Measurements from ENCODE around the gene ZP1. TPM values are rescaled to one million over a fixed set of nuclear protein-coding genes. Genes with fewer than 3 reads are reported as not detected.
"Not testable (repeated sequence)": the region's sequence is repeated elsewhere in the genome, so short reads cannot be mapped to it uniquely, and the experiment has no call there.

ZP1 gene
- 0.16 to 0.31 TPM in 2 of 3 replicates, not detected in the other for total RNA-seq

GRCh38 chr11:60866911-60867870, at the start of gene ZP1:
ZP1 (plus strand) TSS chr11:60867542; CDS start chr11:60867562, 20 bp downstream.
- Mint-ChIP-seq H3K4me3 (no peak within 1 kb of the TSS), H3K36me3 (no peaks in the 10 kb centered on the region), H3K27ac (no peak within 1 kb of the TSS), H3K9me3 (no peaks in the 10 kb centered on the region), H3K4me1 (peaks cover 17% of the 10 kb centered on the region), H3K27me3 (ENCODE audit: low read depth) (peaks cover 3% of the 10 kb centered on the region)
- TF ChIP-seq, protein P1, sequence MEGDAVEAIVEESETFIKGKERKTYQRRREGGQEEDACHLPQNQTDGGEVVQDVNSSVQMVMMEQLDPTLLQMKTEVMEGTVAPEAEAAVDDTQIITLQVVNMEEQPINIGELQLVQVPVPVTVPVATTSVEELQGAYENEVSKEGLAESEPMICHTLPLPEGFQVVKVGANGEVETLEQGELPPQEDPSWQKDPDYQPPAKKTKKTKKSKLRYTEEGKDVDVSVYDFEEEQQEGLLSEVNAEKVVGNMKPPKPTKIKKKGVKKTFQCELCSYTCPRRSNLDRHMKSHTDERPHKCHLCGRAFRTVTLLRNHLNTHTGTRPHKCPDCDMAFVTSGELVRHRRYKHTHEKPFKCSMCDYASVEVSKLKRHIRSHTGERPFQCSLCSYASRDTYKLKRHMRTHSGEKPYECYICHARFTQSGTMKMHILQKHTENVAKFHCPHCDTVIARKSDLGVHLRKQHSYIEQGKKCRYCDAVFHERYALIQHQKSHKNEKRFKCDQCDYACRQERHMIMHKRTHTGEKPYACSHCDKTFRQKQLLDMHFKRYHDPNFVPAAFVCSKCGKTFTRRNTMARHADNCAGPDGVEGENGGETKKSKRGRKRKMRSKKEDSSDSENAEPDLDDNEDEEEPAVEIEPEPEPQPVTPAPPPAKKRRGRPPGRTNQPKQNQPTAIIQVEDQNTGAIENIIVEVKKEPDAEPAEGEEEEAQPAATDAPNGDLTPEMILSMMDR (IDR thresholded peaks at IDR 0.05; ENCODE audit: unreplicated experiment): no peak
- DNase-seq (ENCODE audit: low spot score in 2 of 2, unreplicated experiment in 2 of 2): no peak

DNA sequence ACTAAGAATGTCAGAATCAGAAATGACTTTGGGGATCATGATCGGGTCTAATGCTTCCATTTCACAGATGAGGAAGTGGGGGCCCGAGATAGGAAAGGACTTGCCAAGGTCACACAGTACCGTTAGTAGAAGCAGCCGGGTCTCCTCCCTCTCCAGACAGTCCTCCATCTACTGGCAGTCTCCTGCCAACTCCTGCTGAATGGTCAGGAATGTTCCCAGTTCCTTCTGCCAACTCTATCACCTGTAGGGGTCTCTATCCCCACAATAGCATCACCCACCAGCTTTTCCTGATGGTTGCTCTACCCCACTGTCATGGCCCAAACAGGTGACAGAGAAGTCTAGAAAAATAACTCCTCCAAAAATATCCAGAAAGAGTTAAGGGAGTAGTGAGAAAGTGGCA, 49.3 kb upstream of the ZP1 start:
- DNase-seq (ENCODE audit: low spot score in 2 of 2, unreplicated experiment in 2 of 2): no peak
- Mint-ChIP-seq H3K4me3 (no peak overlapping the region), H3K27me3 (ENCODE audit: low read depth) (peaks cover 3% of the 10 kb centered on the region), H3K27ac (no peak overlapping the region), H3K36me3 (no peaks in the 10 kb centered on the region), H3K9me3 (peaks cover 12% of the 10 kb centered on the region), H3K4me1 (no peaks in the 10 kb centered on the region)
- TF ChIP-seq, protein P1 (IDR thresholded peaks at IDR 0.05; ENCODE audit: unreplicated experiment): no peak

DNA sequence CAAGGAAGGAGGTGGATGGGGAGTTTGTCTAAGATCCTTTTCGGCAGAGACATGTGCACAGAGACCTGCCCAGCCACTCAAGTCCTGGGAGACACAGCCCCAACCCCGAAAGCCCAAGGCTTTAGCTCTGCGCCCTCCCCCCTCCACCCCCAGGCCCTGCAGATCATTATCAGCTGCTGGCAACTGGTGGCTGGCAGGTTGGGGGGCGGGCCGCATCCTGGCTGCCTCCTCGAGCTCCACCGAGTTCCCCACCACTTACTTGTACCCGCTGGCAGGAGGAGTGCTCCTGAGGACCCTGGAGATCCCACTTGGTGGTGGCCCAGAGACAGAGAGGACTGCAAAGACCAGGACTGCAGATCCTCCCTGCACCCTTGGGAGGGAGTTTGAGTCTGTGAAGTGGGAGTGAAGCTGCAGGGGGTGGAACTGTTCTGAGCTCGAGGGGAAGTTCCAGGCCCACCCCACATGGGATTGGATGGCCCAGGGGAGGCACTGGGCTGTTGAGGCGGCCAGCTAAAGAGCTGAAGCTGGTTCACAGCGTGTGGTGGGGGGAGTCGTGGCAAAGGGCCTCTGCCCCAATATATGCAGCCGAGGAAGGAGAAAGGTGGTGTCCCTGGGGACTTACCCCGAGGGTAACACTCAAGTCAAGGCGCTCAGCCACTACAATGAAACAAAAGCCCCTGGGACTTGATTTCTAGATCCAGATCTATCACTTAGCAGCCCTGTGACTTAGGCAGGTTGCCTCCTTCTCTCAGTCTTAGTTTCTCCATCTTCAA, 45.3 kb upstream of the ZP1 start:
- peaks cover 2% of the 10 kb centered on the region for H3K9me3 Mint-ChIP-seq
- H3K27me3 Mint-ChIP-seq (ENCODE audit: low read depth): no peaks in the 10 kb centered on the region
- no peak overlapping the region for H3K27ac Mint-ChIP-seq
- DNase-seq (ENCODE audit: low spot score in 2 of 2, unreplicated experiment in 2 of 2): no peak
- no peaks in the 10 kb centered on the region for H3K36me3 Mint-ChIP-seq
- TF ChIP-seq, protein P1 (IDR thresholded peaks at IDR 0.05; ENCODE audit: unreplicated experiment): no peak
- no peak overlapping the region for H3K4me3 Mint-ChIP-seq
- H3K4me1 Mint-ChIP-seq: no peaks in the 10 kb centered on the region

- DNase-seq (ENCODE audit: low spot score in 2 of 2, unreplicated experiment in 2 of 2); H3K27ac Mint-ChIP-seq; H3K9me3 Mint-ChIP-seq; H3K4me3 Mint-ChIP-seq; H3K4me1 Mint-ChIP-seq; H3K27me3 Mint-ChIP-seq (ENCODE audit: low read depth); H3K36me3 Mint-ChIP-seq: not testable (repeated sequence)
Observed at GRCh38 chr11:60823745-60824306, 43.5 kb upstream of the ZP1 start.

DNA sequence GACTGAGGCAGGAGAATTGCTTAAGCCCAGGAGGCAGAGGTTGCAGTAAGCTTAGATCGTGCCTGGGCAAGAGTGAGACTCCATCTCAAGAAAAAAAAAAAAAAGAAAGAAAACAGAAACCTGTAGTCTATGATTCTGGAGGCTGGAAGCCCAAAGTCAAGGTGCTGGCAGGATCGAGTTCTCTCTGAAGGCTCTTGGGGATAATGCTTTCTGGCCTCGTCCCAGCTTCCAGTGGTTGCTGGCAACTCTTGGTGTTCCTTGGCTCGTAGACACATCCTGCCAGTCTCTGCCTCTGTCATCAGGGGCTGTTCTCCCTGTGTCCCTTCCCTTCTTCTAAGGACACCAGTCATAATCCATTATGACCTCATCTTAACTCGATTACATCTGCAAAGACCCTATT, 42.2 kb upstream of the ZP1 start:
- Mint-ChIP-seq H3K27ac (no peak overlapping the region), H3K4me1 (no peaks in the 10 kb centered on the region), H3K36me3 (no peaks in the 10 kb centered on the region), H3K9me3 (no peaks in the 10 kb centered on the region), H3K4me3 (no peak overlapping the region), H3K27me3 (ENCODE audit: low read depth) (peaks cover 1% of the 10 kb centered on the region)
- no peak for DNase-seq (ENCODE audit: low spot score in 2 of 2, unreplicated experiment in 2 of 2)
- TF ChIP-seq, protein P1 (IDR thresholded peaks at IDR 0.05; ENCODE audit: unreplicated experiment): no peak
